Measurements from ENCODE around the gene SH3TC2.

SH3TC2 gene

GRCh38 chr5:148986636-148987035 lies 76.2 kb downstream of the SH3TC2 start:
- DNase-seq (ENCODE audit: low read depth, low spot score): no peak
- Histone ChIP-seq H3K9ac (ENCODE audit: insufficient read length, low read depth) (no peak overlapping the region), H3K27me3 (ENCODE audit: insufficient read depth, insufficient read length) (no peaks in the 10 kb centered on the region), H3K4me1 (ENCODE audit: insufficient read depth, insufficient read length) (no peaks in the 10 kb centered on the region), H3K4me3 (ENCODE audit: insufficient read length, low read depth) (no peak overlapping the region), H3K9me3 (ENCODE audit: insufficient read depth, low read length) (no peaks in the 10 kb centered on the region), H3K36me3 (ENCODE audit: insufficient read depth, insufficient read length, low read length) (no peaks in the 10 kb centered on the region)
- TF ChIP-seq ZNF274 (IDR thresholded peaks at IDR 0.05; ENCODE audit: low read depth, low read length): no peak
- no peak for TF ChIP-seq YY1 (IDR thresholded peaks at IDR 0.05; ENCODE audit: insufficient read depth, insufficient read length)
- no peak for TF ChIP-seq SUZ12 (IDR thresholded peaks at IDR 0.05; ENCODE audit: extremely low read depth, insufficient read depth, insufficient read length)

GRCh38 chr5:148984345-148984744 lies 78.5 kb downstream of the SH3TC2 start:
- Histone ChIP-seq H3K9me3 (ENCODE audit: insufficient read depth, low read length) (no peaks in the 10 kb centered on the region), H3K9ac (ENCODE audit: insufficient read length, low read depth) (no peak overlapping the region), H3K36me3 (ENCODE audit: insufficient read depth, insufficient read length, low read length) (no peaks in the 10 kb centered on the region), H3K4me3 (ENCODE audit: insufficient read length, low read depth) (no peak overlapping the region), H3K4me1 (ENCODE audit: insufficient read depth, insufficient read length) (no peaks in the 10 kb centered on the region), H3K27me3 (ENCODE audit: insufficient read depth, insufficient read length) (no peaks in the 10 kb centered on the region)
- no peak for TF ChIP-seq SUZ12 (IDR thresholded peaks at IDR 0.05; ENCODE audit: extremely low read depth, insufficient read depth, insufficient read length)
- peak; percentile 44 for DNase-seq (ENCODE audit: low read depth, low spot score)

DNA sequence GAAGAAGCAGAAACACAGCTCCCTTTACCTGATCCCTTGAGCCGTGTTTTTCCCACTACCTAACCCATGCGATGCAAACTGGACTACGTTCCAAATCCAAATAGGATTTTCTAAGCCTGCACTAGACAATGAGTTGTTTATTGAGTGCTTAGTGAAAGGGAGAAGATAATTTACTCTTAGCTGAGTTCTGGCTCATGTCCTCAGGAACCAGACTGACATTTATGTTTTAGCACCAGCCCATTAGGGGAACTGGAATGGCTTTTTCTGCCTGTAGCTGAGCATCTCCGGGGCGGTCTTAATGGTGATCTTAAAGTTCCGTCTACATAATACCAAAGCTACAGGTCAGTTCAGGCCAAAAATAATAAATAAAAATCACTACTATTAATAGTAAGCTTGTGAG lies 81.5 kb downstream of the SH3TC2 start:
- Histone ChIP-seq H3K9ac (ENCODE audit: insufficient read length, low read depth) (no peak overlapping the region), H3K9me3 (ENCODE audit: insufficient read depth, low read length) (no peaks in the 10 kb centered on the region), H3K4me1 (ENCODE audit: insufficient read depth, insufficient read length) (peaks cover 2% of the 10 kb centered on the region), H3K4me3 (ENCODE audit: insufficient read length, low read depth) (no peak overlapping the region), H3K27me3 (ENCODE audit: insufficient read depth, insufficient read length) (no peaks in the 10 kb centered on the region), H3K36me3 (ENCODE audit: insufficient read depth, insufficient read length, low read length) (no peaks in the 10 kb centered on the region)
- TF ChIP-seq SUZ12 (IDR thresholded peaks at IDR 0.05; ENCODE audit: extremely low read depth, insufficient read depth, insufficient read length) (no peak), ZNF274 (IDR thresholded peaks at IDR 0.05; ENCODE audit: low read depth, low read length) (no peak), YY1 (IDR thresholded peaks at IDR 0.05; ENCODE audit: insufficient read depth, insufficient read length) (no peak)
- DNase-seq (ENCODE audit: low read depth, low spot score): no peak

GRCh38 chr5:148980731-148981130 lies 82.1 kb downstream of the SH3TC2 start:
- DNase-seq (ENCODE audit: low read depth, low spot score): no peak
- Histone ChIP-seq H3K4me1 (ENCODE audit: insufficient read depth, insufficient read length) (peaks cover 2% of the 10 kb centered on the region), H3K9ac (ENCODE audit: insufficient read length, low read depth) (no peak overlapping the region)

DNA sequence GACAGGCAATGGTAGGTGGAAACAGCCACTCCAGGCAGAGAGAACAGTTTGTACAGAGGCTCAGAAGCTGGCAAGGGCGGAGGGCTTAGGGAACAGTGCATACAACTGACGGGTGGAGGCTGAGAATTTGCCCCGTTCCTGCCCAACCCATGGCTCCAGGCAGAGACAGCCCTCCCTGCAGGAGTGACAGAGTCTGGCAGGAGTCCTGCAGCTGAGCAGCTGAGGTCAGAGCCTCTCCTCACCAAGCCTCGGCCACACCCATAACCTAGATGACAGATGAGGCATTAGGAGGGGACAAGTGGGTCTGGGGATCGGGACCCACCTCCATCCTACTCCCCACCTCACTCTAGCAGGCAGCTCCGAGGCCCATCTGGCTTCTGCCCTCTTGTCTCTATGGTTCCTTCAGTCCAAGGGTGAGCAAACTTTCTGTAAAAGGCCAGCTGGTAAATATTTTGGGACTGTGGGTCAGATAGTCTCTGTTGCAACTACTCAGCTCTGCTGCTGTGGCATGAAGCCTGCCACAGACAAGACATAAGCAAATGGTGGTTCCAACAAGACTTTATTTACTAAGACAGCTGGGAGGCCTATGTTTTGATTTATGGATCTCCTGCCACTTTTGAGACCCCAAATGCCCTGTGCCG lies 83.7 kb downstream of the SH3TC2 start:
- H3K36me3 ChIP-seq (ENCODE audit: insufficient read depth, insufficient read length, low read length): no peaks in the 10 kb centered on the region
- no peaks in the 10 kb centered on the region for H3K9me3 ChIP-seq (ENCODE audit: insufficient read depth, low read length)
- peaks cover 2% of the 10 kb centered on the region for H3K4me1 ChIP-seq (ENCODE audit: insufficient read depth, insufficient read length)
- no peaks in the 10 kb centered on the region for H3K27me3 ChIP-seq (ENCODE audit: insufficient read depth, insufficient read length)
- TF ChIP-seq ZNF274 (IDR thresholded peaks at IDR 0.05; ENCODE audit: low read depth, low read length) (no peak), SUZ12 (IDR thresholded peaks at IDR 0.05; ENCODE audit: extremely low read depth, insufficient read depth, insufficient read length) (no peak), YY1 (IDR thresholded peaks at IDR 0.05; ENCODE audit: insufficient read depth, insufficient read length) (no peak)
- no peak for DNase-seq (ENCODE audit: low read depth, low spot score)
- H3K4me3 ChIP-seq (ENCODE audit: insufficient read length, low read depth): no peak overlapping the region
- H3K9ac ChIP-seq (ENCODE audit: insufficient read length, low read depth): no peak overlapping the region

More at GRCh38 chr5:148980731-148981130, 82.1 kb downstream of the SH3TC2 start:
- Histone ChIP-seq H3K4me3 (ENCODE audit: insufficient read length, low read depth) (no peak overlapping the region), H3K36me3 (ENCODE audit: insufficient read depth, insufficient read length, low read length) (no peaks in the 10 kb centered on the region), H3K9me3 (ENCODE audit: insufficient read depth, low read length) (no peaks in the 10 kb centered on the region), H3K27me3 (ENCODE audit: insufficient read depth, insufficient read length) (no peaks in the 10 kb centered on the region)
- no peak for TF ChIP-seq YY1 (IDR thresholded peaks at IDR 0.05; ENCODE audit: insufficient read depth, insufficient read length)
- no peak for TF ChIP-seq SUZ12 (IDR thresholded peaks at IDR 0.05; ENCODE audit: extremely low read depth, insufficient read depth, insufficient read length)
- TF ChIP-seq ZNF274 (IDR thresholded peaks at IDR 0.05; ENCODE audit: low read depth, low read length): no peak

DNA sequence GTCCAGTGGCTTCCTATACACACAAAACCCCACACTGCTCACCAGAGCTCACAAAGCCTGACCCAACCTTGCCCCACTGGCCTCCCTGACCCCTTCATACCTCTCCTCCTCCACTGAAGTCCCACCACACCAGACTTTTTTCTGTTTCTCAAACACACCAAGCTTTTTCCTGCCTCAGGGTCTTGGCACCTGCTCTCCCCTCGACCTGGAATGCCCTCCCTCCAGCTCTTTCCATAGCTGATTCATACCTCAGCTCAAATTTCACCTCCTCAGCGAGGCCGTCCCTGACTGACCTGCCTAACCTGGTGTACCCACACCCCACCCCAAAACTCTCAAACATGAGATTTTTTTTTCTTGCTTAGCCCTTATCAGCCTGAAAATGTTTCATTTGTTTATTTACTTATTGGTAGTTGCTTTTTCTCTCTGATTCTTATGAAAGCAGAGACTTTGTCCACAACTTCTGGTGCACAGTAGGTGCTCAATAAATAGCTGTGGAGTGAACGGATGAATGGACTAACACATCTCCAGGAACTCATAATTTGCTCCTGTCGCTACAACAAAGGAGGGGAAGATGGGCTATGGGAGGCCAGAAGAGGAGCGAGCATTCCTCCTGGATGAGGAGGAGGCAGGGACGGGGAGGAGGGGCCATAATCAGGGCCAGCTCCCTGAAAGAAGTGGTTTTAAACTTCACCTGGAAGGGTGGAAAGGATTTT lies 84.3 kb downstream of the SH3TC2 start:
- TF ChIP-seq SUZ12 (IDR thresholded peaks at IDR 0.05; ENCODE audit: extremely low read depth, insufficient read depth, insufficient read length) (no peak), ZNF274 (IDR thresholded peaks at IDR 0.05; ENCODE audit: low read depth, low read length) (no peak), YY1 (IDR thresholded peaks at IDR 0.05; ENCODE audit: insufficient read depth, insufficient read length) (no peak)
- Histone ChIP-seq H3K4me3 (ENCODE audit: insufficient read length, low read depth) (no peak overlapping the region), H3K4me1 (ENCODE audit: insufficient read depth, insufficient read length) (peaks cover 2% of the 10 kb centered on the region), H3K36me3 (ENCODE audit: insufficient read depth, insufficient read length, low read length) (no peaks in the 10 kb centered on the region), H3K9me3 (ENCODE audit: insufficient read depth, low read length) (no peaks in the 10 kb centered on the region), H3K9ac (ENCODE audit: insufficient read length, low read depth) (no peak overlapping the region), H3K27me3 (ENCODE audit: insufficient read depth, insufficient read length) (no peaks in the 10 kb centered on the region)
- no peak for DNase-seq (ENCODE audit: low read depth, low spot score)

DNA sequence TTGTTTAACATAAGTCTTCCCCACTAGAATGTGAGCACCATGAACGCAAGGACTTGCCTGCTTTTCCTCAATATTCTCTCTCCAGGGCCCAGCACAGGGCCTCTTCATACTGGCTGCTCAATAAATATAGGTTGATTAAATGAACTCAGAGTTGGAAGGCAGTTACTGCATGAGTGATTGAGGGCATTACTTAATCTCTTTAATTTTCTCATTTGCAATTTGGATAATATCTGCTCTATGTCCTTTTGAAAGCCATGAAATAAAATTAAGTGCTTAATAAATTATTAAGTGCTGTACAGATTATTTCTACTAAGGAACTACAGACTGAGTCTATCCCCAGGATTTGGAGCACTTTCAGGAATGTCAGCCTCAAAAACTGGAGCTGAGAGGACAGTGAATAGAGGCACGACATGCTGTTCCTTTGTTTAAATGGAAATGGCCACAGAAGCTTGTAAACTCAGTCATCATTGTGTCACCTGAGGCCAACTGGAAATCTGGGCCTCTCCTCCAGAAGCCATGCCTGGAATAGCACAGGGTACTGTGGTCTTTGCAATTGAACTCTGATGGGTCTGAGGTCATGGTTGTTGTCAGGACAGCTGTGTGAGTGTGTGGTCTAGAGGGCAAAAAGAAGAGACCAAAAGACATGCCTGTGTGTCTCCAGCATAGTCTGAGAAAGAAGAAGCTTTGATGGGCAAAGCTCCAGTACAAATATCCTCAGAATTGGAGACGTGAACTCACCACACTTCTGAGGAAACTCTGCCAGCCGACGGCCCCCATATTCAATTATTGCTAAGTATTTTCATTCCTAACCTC lies 86.1 kb downstream of the SH3TC2 start:
- Histone ChIP-seq H3K36me3 (ENCODE audit: insufficient read depth, insufficient read length, low read length) (no peaks in the 10 kb centered on the region), H3K9ac (ENCODE audit: insufficient read length, low read depth) (no peak overlapping the region), H3K9me3 (ENCODE audit: insufficient read depth, low read length) (no peaks in the 10 kb centered on the region), H3K27me3 (ENCODE audit: insufficient read depth, insufficient read length) (no peaks in the 10 kb centered on the region), H3K4me1 (ENCODE audit: insufficient read depth, insufficient read length) (peaks cover 2% of the 10 kb centered on the region), H3K4me3 (ENCODE audit: insufficient read length, low read depth) (no peak overlapping the region)
- TF ChIP-seq YY1 (IDR thresholded peaks at IDR 0.05; ENCODE audit: insufficient read depth, insufficient read length) (no peak), ZNF274 (IDR thresholded peaks at IDR 0.05; ENCODE audit: low read depth, low read length) (no peak), SUZ12 (IDR thresholded peaks at IDR 0.05; ENCODE audit: extremely low read depth, insufficient read depth, insufficient read length) (no peak)
- peak; percentile 39 for DNase-seq (ENCODE audit: low read depth, low spot score)

All from NT2/D1 (cell line).